ENCODE results near the gene IGSF1. TPM values are rescaled to one million over a fixed set of nuclear protein-coding genes. Genes with fewer than 3 reads are reported as not detected.

IGSF1 gene
- total and polyA plus RNA-seq, 9 of the 15 experiments (the other 6 are each of a cell fraction or from before 2014, with no cell fraction given) = 0.33 to 1.5 (median 1.0) TPM

GRCh38 chrX:131262738-131263679 lies 26.1 kb downstream of the IGSF1 start (continued):
- TF ChIP-seq MAFG (tag; conservative IDR thresholded peaks at IDR 0.05) (0 out of 2 replicates have a peak, but pooled peaks have one; percentile 7), E2F6 (IDR thresholded peaks at IDR 0.05; ENCODE audit: borderline replicate concordance in 1 of 2, extremely low read depth in 1 of 2, insufficient read depth in 1 of 2, insufficient read length in 1 of 2, low read depth in 1 of 2, low read length in 1 of 2, poor library complexity in 1 of 2, severe bottlenecking in 1 of 2) (no peak), CTCF (IDR thresholded peaks at IDR 0.05 in 2 of 3, conservative IDR thresholded peaks at IDR 0.05 in 1 of 3; ENCODE audit: insufficient read depth in 2 of 3, low read depth in 1 of 3, low read length in 3 of 3) (peak; percentile 68 to 83 (median 82)), ZNF280B (CRISPR knock-in tag; IDR thresholded peaks at IDR 0.05) (no peak), USF1 (CRISPR knock-in tag; IDR thresholded peaks at IDR 0.05) (peak; percentile 64), TCF7L2 (IDR thresholded peaks at IDR 0.05; ENCODE audit: low read depth, low read length) (no peak), TCF3 (CRISPR knock-in tag; IDR thresholded peaks at IDR 0.05) (no peak), TOE1 (IDR thresholded peaks at IDR 0.05; ENCODE audit: borderline replicate concordance) (peak; percentile 89), TOE1 (CRISPR knock-in tag; IDR thresholded peaks at IDR 0.05; ENCODE audit: borderline replicate concordance, low read depth) (no peak), POLR2G (IDR thresholded peaks at IDR 0.05; ENCODE audit: low read depth, low read length) (no peak), RAD51 (IDR thresholded peaks at IDR 0.05; ENCODE audit: borderline replicate concordance, low read depth) (peak; percentile 52; the same call in 1 of the 2 replicates), TSHZ1 (CRISPR knock-in tag; IDR thresholded peaks at IDR 0.05) (no peak), USF2 (CRISPR knock-in tag; IDR thresholded peaks at IDR 0.05) (peak; percentile 59)

Data from K562 (cell line).